GM19035 (cell line): ENCODE measurements around the gene CDAN1.

ENCODE experiments used
- ATAC-seq: cut with Tn5 transposase; IDR thresholded peaks from one replicate; pipeline ENCODE4 v1.9.1; 2021; ENCODE audit not compliant: unreplicated experiment

Gene CDAN1

DNA sequence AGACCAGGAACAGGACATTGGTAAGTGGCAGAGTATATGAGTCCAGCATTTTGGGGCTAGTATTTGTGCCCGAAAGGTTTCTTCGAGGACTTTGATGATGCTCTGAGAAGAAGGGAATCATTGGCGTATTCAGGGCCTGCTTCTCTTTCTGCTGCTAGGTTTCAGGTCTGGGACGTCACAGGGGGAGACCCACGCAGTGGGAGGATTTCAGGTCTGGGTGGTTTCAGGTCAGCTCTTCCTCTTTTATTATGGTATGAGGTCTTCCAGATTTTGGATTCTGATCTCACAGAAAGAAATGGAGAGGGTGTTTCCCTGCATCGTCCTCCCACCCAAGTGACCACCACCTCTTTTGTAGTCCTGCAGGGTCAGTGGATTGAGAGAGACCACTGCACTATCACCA lies 62.5 kb downstream of the CDAN1 start:
- no peak for ATAC-seq
